CD14-positive monocyte (primary cell): ENCODE results near the gene LRCH1. TPM values are rescaled to one million over a fixed set of nuclear protein-coding genes. Genes with fewer than 3 reads are reported as not detected.

Source experiments
- DNase-seq, 3 donors: peaks; one replicate each; pipeline ENCODE4 v3.0.0-alpha.2; 2011 to 2022
- H2AFZ ChIP-seq: 2 replicates; pipeline ENCODE4 v1.6.0; 2012; ENCODE audit warnings: mild to moderate bottlenecking, low read depth, low read length, inconsistent platforms; ENCODE audit not compliant: insufficient read depth, poor library complexity, severe bottlenecking
- H3K27ac ChIP-seq, 2 donors: 1 replicate in 1 of 2; 2 replicates in 1 of 2; pipeline ENCODE4 v1.5.1; 2012 to 2013; ENCODE audit warnings: low read length in 2 of 2, control low read depth in 1 of 2, inconsistent platforms in 1 of 2, low read depth in 1 of 2, mild to moderate bottlenecking in 1 of 2
- H3K27me3 ChIP-seq, 2 donors: one replicate each; pipeline versions ENCODE4 v1.6.0 to v1.6.1; 2011 to 2013; ENCODE audit warnings: low read length in 2 of 2; ENCODE audit not compliant: control insufficient read depth in 2 of 2, insufficient read depth in 2 of 2
- H3K36me3 ChIP-seq, 2 donors: replicated peaks in 1 of 2; 1 replicate in 1 of 2; 2 replicates in 1 of 2; pipeline versions ENCODE4 v1.5.1 to v1.6.1; 2012 to 2013; ENCODE audit warnings: low read length in 2 of 2, control low read depth in 1 of 2, inconsistent platforms in 1 of 2, mild to moderate bottlenecking in 1 of 2; ENCODE audit not compliant: insufficient read depth in 2 of 2, control insufficient read depth in 1 of 2
- H3K4me1 ChIP-seq, 2 donors: 1 replicate in 1 of 2; 2 replicates in 1 of 2; pipeline versions ENCODE4 v1.5.1 to v1.6.1; 2012 to 2013; ENCODE audit warnings: low read length in 2 of 2, control low read depth in 1 of 2, inconsistent platforms in 1 of 2, mild to moderate bottlenecking in 1 of 2, moderate library complexity in 1 of 2; ENCODE audit not compliant: insufficient read depth in 2 of 2, control insufficient read depth in 1 of 2
- H3K4me2 ChIP-seq: replicated peaks from 2 replicates; pipeline ENCODE3; 2012; ENCODE audit warnings: low read length, moderate library complexity, mild to moderate bottlenecking; ENCODE audit not compliant: poor library complexity, severe bottlenecking; ENCODE audit errors: extremely low read depth
- H3K4me3 ChIP-seq, 3 experiments: fragments of 200-600 bp in 1 of 3; sonication (generic) in 1 of 3; replicated peaks in 1 of 3; 1 replicate in 2 of 3; 2 replicates in 1 of 3; pipeline ENCODE4 v1.5.1; 2011 to 2013; ENCODE audit warnings: low read length in 3 of 3, mild to moderate bottlenecking in 3 of 3, control low read depth in 2 of 3, low read depth in 2 of 3, inconsistent platforms in 1 of 3, moderate library complexity in 1 of 3
- H3K79me2 ChIP-seq: 2 replicates; pipeline ENCODE4 v1.6.0; 2012; ENCODE audit warnings: mild to moderate bottlenecking, control low read depth, inconsistent platforms, low read length, moderate library complexity; ENCODE audit not compliant: insufficient read depth
- H3K9ac ChIP-seq: 2 replicates; pipeline ENCODE4 v1.6.0; 2017; ENCODE audit warnings: low read length, mild to moderate bottlenecking; ENCODE audit not compliant: insufficient read depth, poor library complexity, severe bottlenecking
- H3K9me3 ChIP-seq, 2 donors: replicated peaks in 1 of 2; 1 replicate in 1 of 2; 2 replicates in 1 of 2; pipeline versions ENCODE4 v1.5.1 to v1.6.1; 2012 to 2013; ENCODE audit warnings: low read length in 2 of 2, control low read depth in 1 of 2; ENCODE audit not compliant: control insufficient read depth in 1 of 2, insufficient read depth in 1 of 2
- H4K20me1 ChIP-seq: 2 replicates; pipeline ENCODE4 v1.6.0; 2012; ENCODE audit warnings: mild to moderate bottlenecking, low read length, control low read depth, moderate library complexity; ENCODE audit not compliant: insufficient read depth
- H3K27ac Mint-ChIP-seq, 7 donors: one replicate each; pipeline ENCODE4 v1.8.0; 2020; ENCODE audit warnings: mild to moderate bottlenecking in 7 of 7, mixed read lengths in 7 of 7, moderate library complexity in 6 of 7, inconsistent platforms in 2 of 7
- H3K27me3 Mint-ChIP-seq, 3 donors: one replicate each; pipeline ENCODE4 v1.8.0; 2021 to 2022; ENCODE audit warnings: low read depth in 3 of 3, mild to moderate bottlenecking in 3 of 3, mixed read lengths in 3 of 3, moderate library complexity in 3 of 3, inconsistent platforms in 1 of 3
- H3K36me3 Mint-ChIP-seq, 2 donors: one replicate each; pipeline ENCODE4 v1.8.0; 2020; ENCODE audit warnings: mixed read lengths in 2 of 2, inconsistent platforms in 1 of 2, mild to moderate bottlenecking in 1 of 2
- H3K4me1 Mint-ChIP-seq: one replicate; pipeline ENCODE4 v1.8.0; 2020; ENCODE audit warnings: mild to moderate bottlenecking, mixed read lengths
- H3K4me3 Mint-ChIP-seq, 2 donors: one replicate each; pipeline ENCODE4 v1.8.0; 2020; ENCODE audit warnings: mild to moderate bottlenecking in 2 of 2, mixed read lengths in 2 of 2, moderate library complexity in 1 of 2
- H3K9me3 Mint-ChIP-seq, 7 donors: one replicate each; pipeline ENCODE4 v1.8.0; 2020 to 2022; ENCODE audit warnings: mixed read lengths in 7 of 7, mild to moderate bottlenecking in 6 of 7, moderate library complexity in 6 of 7, inconsistent platforms in 2 of 7
- CTCF ChIP-seq: fragments of 200-600 bp; IDR thresholded peaks from one replicate; pipeline ENCODE4 v1.8.0; 2022; ENCODE audit warnings: antibody characterized with exemption, mild to moderate bottlenecking
- WGBS: methylation state at CpG from one replicate; pipeline ENCODE4 v1.1.5; 2013; ENCODE audit warnings: missing lambda C conversion rate; ENCODE audit not compliant: insufficient coverage; 5-methylcytosine and 5-hydroxymethylcytosine counted together
- intact Hi-C, 2 donors: fragments of 100-400 bp; cut with micrococcal nuclease; formaldehyde crosslinking; loops; one replicate each; pipeline versions ENCODE4 v1.15.0 to v1.15.1; 2023
- polyA plus RNA-seq, 3 donors: library from polyadenylated mRNA; depleted of rRNA in 1 of 3; unstranded in 2 of 3; stranded (reverse) in 1 of 3; fragments of 300-500 nt in 2 of 3; fragments of >200 nt in 1 of 3; fragmentation: Illumina TruSeq in 2 of 3; gene quantifications; 1 replicate in 2 of 3; 2 replicates in 1 of 3; pipeline ENCODE4 v1.2.3, GENCODE V29; 2012 to 2021

LRCH1 gene
- polyA plus RNA-seq, 3 donors = 0.88 to 7.1 (median 2.1) TPM

GRCh38 chr13:46507981-46508380 is 45.0 kb upstream of the LRCH1 start:
- TF ChIP-seq CTCF = no peak
- peak in 2 of 3 donors; percentile 6 to 54 for DNase-seq
- no peak overlapping the region for H3K4me3 Mint-ChIP-seq
- no peak overlapping the region for H3K27ac Mint-ChIP-seq
- Histone ChIP-seq H3K9me3 (no peaks in the 10 kb centered on the region), H3K79me2 (no peaks in the 10 kb centered on the region), H4K20me1 (no peaks in the 10 kb centered on the region), H3K27ac (no peak overlapping the region), H3K9ac (no peak overlapping the region), H3K4me2 (no peak overlapping the region), H3K27me3 (peaks cover 23 to 29% of the 10 kb centered on the region in 2 donors), H3K36me3 (no peaks in the 10 kb centered on the region), H3K4me1 (peaks cover 6 to 7% of the 10 kb centered on the region in 2 donors), H2AFZ (no peak overlapping the region), H3K4me3 (no peak overlapping the region)
- H3K27me3 Mint-ChIP-seq = peaks cover 22 to 63% (median 27%) of the 10 kb centered on the region in 3 donors
- WGBS = no CpG with 5 or more reads among the region's 1 CpG
- intact Hi-C loops = no loop called here
- peaks cover 0 to 8% (median 3%) of the 10 kb centered on the region in 7 donors for H3K9me3 Mint-ChIP-seq
- peaks cover 19% of the 10 kb centered on the region for H3K4me1 Mint-ChIP-seq
- no peaks in the 10 kb centered on the region for H3K36me3 Mint-ChIP-seq

GRCh38 chr13:46509981-46510380 is 43.0 kb upstream of the LRCH1 start:
- H3K4me1 Mint-ChIP-seq = peaks cover 19% of the 10 kb centered on the region
- 100% methylated on average over 2 of the region's 4 CpGs for WGBS
- H3K79me2 ChIP-seq = no peaks in the 10 kb centered on the region
- no peak overlapping the region for H3K27ac ChIP-seq
- H3K36me3 Mint-ChIP-seq = no peaks in the 10 kb centered on the region
- peaks cover 6 to 7% of the 10 kb centered on the region in 2 donors for H3K4me1 ChIP-seq
- no peak overlapping the region for H3K4me3 ChIP-seq
- no peak overlapping the region for H3K4me3 Mint-ChIP-seq
- intact Hi-C loops = no loop called here
- H3K36me3 ChIP-seq = no peaks in the 10 kb centered on the region
- H3K9me3 Mint-ChIP-seq = peaks cover 0 to 7% (median 2%) of the 10 kb centered on the region in 7 donors
- H3K9me3 ChIP-seq = no peaks in the 10 kb centered on the region
- no peak for TF ChIP-seq CTCF
- no peak overlapping the region for H2AFZ ChIP-seq
- no peak overlapping the region for H3K9ac ChIP-seq
- H3K27ac Mint-ChIP-seq = no peak overlapping the region
- no peak overlapping the region for H3K4me2 ChIP-seq
- no peak for DNase-seq
- H3K27me3 ChIP-seq = peaks cover 20 to 26% of the 10 kb centered on the region in 2 donors
- H4K20me1 ChIP-seq = no peaks in the 10 kb centered on the region
- H3K27me3 Mint-ChIP-seq = peaks cover 22 to 54% (median 25%) of the 10 kb centered on the region in 3 donors
